Activated CD8-positive, alpha-beta memory T cell treated with anti-CD3 and anti-CD28 coated beads for 48 hours (primary cell): ENCODE data around the gene TMEM106C.

Experiments
- DNase-seq, 3 experiments: peaks; one replicate each; pipeline ENCODE4 v3.0.0-alpha.2; 2020; ENCODE audit warnings: low read depth in 2 of 3, low spot score in 2 of 3

The TMEM106C gene

GRCh38 chr12:48015129-48015528, 51.7 kb downstream of the TMEM106C start:
- no peak for DNase-seq

- no peak for DNase-seq
Measured at GRCh38 chr12:48015954-48016353, 52.6 kb downstream of the TMEM106C start.

- no peak for DNase-seq
Measured at GRCh38 chr12:48016373-48017020, 53.1 kb downstream of the TMEM106C start.

GRCh38 chr12:48017496-48017895, 54.1 kb downstream of the TMEM106C start:
- no peak for DNase-seq

- no peak for DNase-seq
Measured at GRCh38 chr12:48017921-48018617, 54.7 kb downstream of the TMEM106C start.
